ENCODE results near the gene CALML5. TPM values are rescaled to one million over a fixed set of nuclear protein-coding genes. Genes with fewer than 3 reads are reported as not detected.

Gene CALML5
- total and polyA plus RNA-seq, 9 of the 15 experiments (the other 6 are each of a cell fraction or from before 2014, with no cell fraction given), result not detected

DNA sequence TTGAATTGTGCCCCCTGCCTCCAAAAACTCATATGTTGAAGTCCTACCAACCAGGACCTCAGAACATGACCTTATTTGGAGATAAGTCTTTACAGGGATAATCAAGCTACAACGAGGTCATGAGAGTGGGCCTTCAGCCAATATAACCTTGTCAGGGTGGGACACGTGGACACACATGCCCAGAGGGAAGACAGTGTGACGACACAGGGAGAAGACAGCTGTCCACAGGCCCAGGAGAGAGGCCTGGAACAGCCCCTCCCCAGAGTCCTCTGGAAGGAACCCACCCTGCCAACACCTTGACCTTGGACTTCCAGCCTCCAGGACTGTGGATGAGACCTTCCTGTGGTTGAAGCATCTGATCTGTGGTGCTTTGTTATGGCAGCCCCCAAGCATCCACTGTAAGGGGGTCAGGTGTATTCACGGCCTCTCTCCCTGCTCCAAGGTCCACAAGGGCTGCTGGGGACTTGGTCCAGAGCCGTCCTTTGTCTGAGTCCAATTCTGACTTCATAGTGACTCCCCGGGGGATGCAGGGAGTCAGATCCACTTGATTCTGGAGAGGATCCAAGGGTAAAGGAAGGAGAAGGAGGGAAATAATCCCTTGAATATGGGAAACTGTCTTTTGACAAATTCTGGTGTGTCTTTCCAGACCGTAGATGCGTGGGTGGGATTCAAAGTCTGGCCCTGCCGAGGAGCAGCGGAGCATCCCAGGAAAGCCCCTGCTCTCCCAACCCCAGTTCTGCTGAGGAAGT, 32.4 kb upstream of the CALML5 start:
- Histone ChIP-seq H3K27me3 (ENCODE audit: control insufficient read depth in 2 of 2, insufficient read depth in 2 of 2, low read length in 2 of 2) (no peaks in the 10 kb centered on the region), H3K9me1 (ENCODE audit: control insufficient read depth, insufficient read depth, low read length) (no peaks in the 10 kb centered on the region), H2AFZ (ENCODE audit: low read depth, low read length) (no peak overlapping the region), H3K27ac (ENCODE audit: extremely low read depth, low read depth, low read length) (no peak overlapping the region), H3K79me2 (ENCODE audit: control insufficient read depth, insufficient read depth, low read length) (no peaks in the 10 kb centered on the region), H3K36me3 (ENCODE audit: control insufficient read depth, insufficient read depth, low read length) (no peaks in the 10 kb centered on the region), H3K4me1 (replicated peaks in 1 of 2; ENCODE audit: control insufficient read depth in 2 of 2, insufficient read depth in 2 of 2, low read length in 2 of 2) (peaks cover 8 to 22% of the 10 kb centered on the region in 2 experiments; a peak in 3 of 5 replicates), H3K4me2 (ENCODE audit: insufficient read depth, low read length) (no peak overlapping the region), H3K9me3 (replicated peaks; ENCODE audit: control insufficient read depth, insufficient read depth, low read depth, low read length) (no peaks in the 10 kb centered on the region), H3K4me3 (no peak overlapping the region), H3K9ac (ENCODE audit: insufficient read depth in 1 of 2, low read depth in 2 of 2, low read length in 2 of 2) (no peak overlapping the region), H4K20me1 (replicated peaks; ENCODE audit: control insufficient read depth, insufficient read depth, low read length) (no peaks in the 10 kb centered on the region)
- FAIRE-seq (no peak), ATAC-seq (no peak), DNase-seq (ENCODE audit: extremely low read depth in 1 of 4, low spot score in 3 of 4) (no peak)
- 60% methylated on average over 9 of the region's 10 CpGs for WGBS (ENCODE audit: insufficient coverage, low coverage, missing lambda C conversion rate)
- intact Hi-C loops (cut with micrococcal nuclease) (no loop called here), in situ Hi-C loops (cut with MboI) (no loop called here)
- TF ChIP-seq NFIC (IDR thresholded peaks at IDR 0.05) (0 out of 2 replicates have a peak, but pooled peaks have one; percentile 7), SRF (CRISPR knock-in tag; IDR thresholded peaks at IDR 0.05) (peak in 1 of 2 experiments; percentile 75; a peak in 1 of 4 replicates), L3MBTL2 (IDR thresholded peaks at IDR 0.05) (peak; percentile 68), KDM1A (IDR thresholded peaks at IDR 0.05) (no peak)
- TF ChIP-seq, protein P1, sequence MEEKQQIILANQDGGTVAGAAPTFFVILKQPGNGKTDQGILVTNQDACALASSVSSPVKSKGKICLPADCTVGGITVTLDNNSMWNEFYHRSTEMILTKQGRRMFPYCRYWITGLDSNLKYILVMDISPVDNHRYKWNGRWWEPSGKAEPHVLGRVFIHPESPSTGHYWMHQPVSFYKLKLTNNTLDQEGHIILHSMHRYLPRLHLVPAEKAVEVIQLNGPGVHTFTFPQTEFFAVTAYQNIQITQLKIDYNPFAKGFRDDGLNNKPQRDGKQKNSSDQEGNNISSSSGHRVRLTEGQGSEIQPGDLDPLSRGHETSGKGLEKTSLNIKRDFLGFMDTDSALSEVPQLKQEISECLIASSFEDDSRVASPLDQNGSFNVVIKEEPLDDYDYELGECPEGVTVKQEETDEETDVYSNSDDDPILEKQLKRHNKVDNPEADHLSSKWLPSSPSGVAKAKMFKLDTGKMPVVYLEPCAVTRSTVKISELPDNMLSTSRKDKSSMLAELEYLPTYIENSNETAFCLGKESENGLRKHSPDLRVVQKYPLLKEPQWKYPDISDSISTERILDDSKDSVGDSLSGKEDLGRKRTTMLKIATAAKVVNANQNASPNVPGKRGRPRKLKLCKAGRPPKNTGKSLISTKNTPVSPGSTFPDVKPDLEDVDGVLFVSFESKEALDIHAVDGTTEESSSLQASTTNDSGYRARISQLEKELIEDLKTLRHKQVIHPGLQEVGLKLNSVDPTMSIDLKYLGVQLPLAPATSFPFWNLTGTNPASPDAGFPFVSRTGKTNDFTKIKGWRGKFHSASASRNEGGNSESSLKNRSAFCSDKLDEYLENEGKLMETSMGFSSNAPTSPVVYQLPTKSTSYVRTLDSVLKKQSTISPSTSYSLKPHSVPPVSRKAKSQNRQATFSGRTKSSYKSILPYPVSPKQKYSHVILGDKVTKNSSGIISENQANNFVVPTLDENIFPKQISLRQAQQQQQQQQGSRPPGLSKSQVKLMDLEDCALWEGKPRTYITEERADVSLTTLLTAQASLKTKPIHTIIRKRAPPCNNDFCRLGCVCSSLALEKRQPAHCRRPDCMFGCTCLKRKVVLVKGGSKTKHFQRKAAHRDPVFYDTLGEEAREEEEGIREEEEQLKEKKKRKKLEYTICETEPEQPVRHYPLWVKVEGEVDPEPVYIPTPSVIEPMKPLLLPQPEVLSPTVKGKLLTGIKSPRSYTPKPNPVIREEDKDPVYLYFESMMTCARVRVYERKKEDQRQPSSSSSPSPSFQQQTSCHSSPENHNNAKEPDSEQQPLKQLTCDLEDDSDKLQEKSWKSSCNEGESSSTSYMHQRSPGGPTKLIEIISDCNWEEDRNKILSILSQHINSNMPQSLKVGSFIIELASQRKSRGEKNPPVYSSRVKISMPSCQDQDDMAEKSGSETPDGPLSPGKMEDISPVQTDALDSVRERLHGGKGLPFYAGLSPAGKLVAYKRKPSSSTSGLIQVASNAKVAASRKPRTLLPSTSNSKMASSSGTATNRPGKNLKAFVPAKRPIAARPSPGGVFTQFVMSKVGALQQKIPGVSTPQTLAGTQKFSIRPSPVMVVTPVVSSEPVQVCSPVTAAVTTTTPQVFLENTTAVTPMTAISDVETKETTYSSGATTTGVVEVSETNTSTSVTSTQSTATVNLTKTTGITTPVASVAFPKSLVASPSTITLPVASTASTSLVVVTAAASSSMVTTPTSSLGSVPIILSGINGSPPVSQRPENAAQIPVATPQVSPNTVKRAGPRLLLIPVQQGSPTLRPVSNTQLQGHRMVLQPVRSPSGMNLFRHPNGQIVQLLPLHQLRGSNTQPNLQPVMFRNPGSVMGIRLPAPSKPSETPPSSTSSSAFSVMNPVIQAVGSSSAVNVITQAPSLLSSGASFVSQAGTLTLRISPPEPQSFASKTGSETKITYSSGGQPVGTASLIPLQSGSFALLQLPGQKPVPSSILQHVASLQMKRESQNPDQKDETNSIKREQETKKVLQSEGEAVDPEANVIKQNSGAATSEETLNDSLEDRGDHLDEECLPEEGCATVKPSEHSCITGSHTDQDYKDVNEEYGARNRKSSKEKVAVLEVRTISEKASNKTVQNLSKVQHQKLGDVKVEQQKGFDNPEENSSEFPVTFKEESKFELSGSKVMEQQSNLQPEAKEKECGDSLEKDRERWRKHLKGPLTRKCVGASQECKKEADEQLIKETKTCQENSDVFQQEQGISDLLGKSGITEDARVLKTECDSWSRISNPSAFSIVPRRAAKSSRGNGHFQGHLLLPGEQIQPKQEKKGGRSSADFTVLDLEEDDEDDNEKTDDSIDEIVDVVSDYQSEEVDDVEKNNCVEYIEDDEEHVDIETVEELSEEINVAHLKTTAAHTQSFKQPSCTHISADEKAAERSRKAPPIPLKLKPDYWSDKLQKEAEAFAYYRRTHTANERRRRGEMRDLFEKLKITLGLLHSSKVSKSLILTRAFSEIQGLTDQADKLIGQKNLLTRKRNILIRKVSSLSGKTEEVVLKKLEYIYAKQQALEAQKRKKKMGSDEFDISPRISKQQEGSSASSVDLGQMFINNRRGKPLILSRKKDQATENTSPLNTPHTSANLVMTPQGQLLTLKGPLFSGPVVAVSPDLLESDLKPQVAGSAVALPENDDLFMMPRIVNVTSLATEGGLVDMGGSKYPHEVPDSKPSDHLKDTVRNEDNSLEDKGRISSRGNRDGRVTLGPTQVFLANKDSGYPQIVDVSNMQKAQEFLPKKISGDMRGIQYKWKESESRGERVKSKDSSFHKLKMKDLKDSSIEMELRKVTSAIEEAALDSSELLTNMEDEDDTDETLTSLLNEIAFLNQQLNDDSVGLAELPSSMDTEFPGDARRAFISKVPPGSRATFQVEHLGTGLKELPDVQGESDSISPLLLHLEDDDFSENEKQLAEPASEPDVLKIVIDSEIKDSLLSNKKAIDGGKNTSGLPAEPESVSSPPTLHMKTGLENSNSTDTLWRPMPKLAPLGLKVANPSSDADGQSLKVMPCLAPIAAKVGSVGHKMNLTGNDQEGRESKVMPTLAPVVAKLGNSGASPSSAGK (IDR thresholded peaks at IDR 0.05), result peak; percentile 57; the same call in 1 of the 2 replicates
- TF ChIP-seq, protein P2, sequence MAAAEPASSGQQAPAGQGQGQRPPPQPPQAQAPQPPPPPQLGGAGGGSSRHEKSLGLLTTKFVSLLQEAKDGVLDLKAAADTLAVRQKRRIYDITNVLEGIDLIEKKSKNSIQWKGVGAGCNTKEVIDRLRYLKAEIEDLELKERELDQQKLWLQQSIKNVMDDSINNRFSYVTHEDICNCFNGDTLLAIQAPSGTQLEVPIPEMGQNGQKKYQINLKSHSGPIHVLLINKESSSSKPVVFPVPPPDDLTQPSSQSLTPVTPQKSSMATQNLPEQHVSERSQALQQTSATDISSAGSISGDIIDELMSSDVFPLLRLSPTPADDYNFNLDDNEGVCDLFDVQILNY (CRISPR knock-in tag; IDR thresholded peaks at IDR 0.05), result no peak
- BruUV-seq (replicated peaks), result no TSS peak
- ChIA-PET CTCF (ENCODE audit: low intra/inter-chr PET ratio) (no interaction called here), POLR2A (interaction anchor here (1.1 kb wide), 1 partner anchor 45 kb away, joined by 3 read pairs; no protein-coding TSS in a partner anchor)
